ENCODE measurements around the gene ARMH4.

GRCh38 chr14:58078068-58078467 lies 73.9 kb downstream of the ARMH4 start:
- TF ChIP-seq CTCF (IDR thresholded peaks at IDR 0.05; ENCODE audit: poor library complexity, severe bottlenecking) (no peak), MXI1 (conservative IDR thresholded peaks at IDR 0.05; ENCODE audit: poor library complexity, severe bottlenecking) (no peak), RAD21 (conservative IDR thresholded peaks at IDR 0.05) (no peak)

Measured in neural cell (in vitro differentiated cells).